Measurements from ENCODE around the gene PRPF18.

The PRPF18 gene

GRCh38 chr10:13644866-13645265 is 58.1 kb downstream of the PRPF18 start:
- Histone ChIP-seq H3K9me3 (replicated peaks; ENCODE audit: insufficient read depth, low read length) (no peaks in the 10 kb centered on the region), H3K4me1 (ENCODE audit: low read length) (no peaks in the 10 kb centered on the region), H3K4me2 (ENCODE audit: low read depth, low read length) (no peak overlapping the region), H3K9ac (ENCODE audit: low read length) (no peak overlapping the region), H2AFZ (ENCODE audit: low read length) (no peak overlapping the region), H3K27ac (ENCODE audit: low read length) (no peak overlapping the region), H3K9me2 (replicated peaks; ENCODE audit: insufficient read depth, low read length) (no peaks in the 10 kb centered on the region), H4K20me1 (ENCODE audit: insufficient read depth, low read length) (no peaks in the 10 kb centered on the region), H3K27me3 (replicated peaks; ENCODE audit: insufficient read depth, low read length) (no peaks in the 10 kb centered on the region), H3K4me3 (ENCODE audit: low read length) (no peak overlapping the region), H3K79me2 (ENCODE audit: low read length) (no peaks in the 10 kb centered on the region), H3F3A (ENCODE audit: insufficient read depth, low read length) (no peaks in the 10 kb centered on the region), H3K36me3 (replicated peaks; ENCODE audit: insufficient read depth, low read length) (no peaks in the 10 kb centered on the region)
- no peak for TF ChIP-seq EZH2phosphoT487 (IDR thresholded peaks at IDR 0.05; ENCODE audit: low read length)
- TF ChIP-seq EZH2 (optimal IDR thresholded peaks at IDR 0.05; ENCODE audit: low read depth, low read length): no peak
- no peak for TF ChIP-seq CTCF (IDR thresholded peaks at IDR 0.05; ENCODE audit: low read length)
- no peak for DNase-seq

- DNase-seq: no peak
- H3K4me3 ChIP-seq (ENCODE audit: low read length): no peak overlapping the region
- H3K9me2 ChIP-seq (replicated peaks; ENCODE audit: insufficient read depth, low read length): no peaks in the 10 kb centered on the region
- no peaks in the 10 kb centered on the region for H3K9me3 ChIP-seq (replicated peaks; ENCODE audit: insufficient read depth, low read length)
- H3K27me3 ChIP-seq (replicated peaks; ENCODE audit: insufficient read depth, low read length): no peaks in the 10 kb centered on the region
- H3K27ac ChIP-seq (ENCODE audit: low read length): no peak overlapping the region
- H3K9ac ChIP-seq (ENCODE audit: low read length): no peak overlapping the region
- H2AFZ ChIP-seq (ENCODE audit: low read length): no peak overlapping the region
- TF ChIP-seq EZH2 (optimal IDR thresholded peaks at IDR 0.05; ENCODE audit: low read depth, low read length): no peak
- no peak for TF ChIP-seq EZH2phosphoT487 (IDR thresholded peaks at IDR 0.05; ENCODE audit: low read length)
- no peak for TF ChIP-seq CTCF (IDR thresholded peaks at IDR 0.05; ENCODE audit: low read length)
- no peaks in the 10 kb centered on the region for H3K4me1 ChIP-seq (ENCODE audit: low read length)
- no peaks in the 10 kb centered on the region for H4K20me1 ChIP-seq (ENCODE audit: insufficient read depth, low read length)
- no peaks in the 10 kb centered on the region for H3K79me2 ChIP-seq (ENCODE audit: low read length)
- H3F3A ChIP-seq (ENCODE audit: insufficient read depth, low read length): no peaks in the 10 kb centered on the region
- H3K4me2 ChIP-seq (ENCODE audit: low read depth, low read length): no peak overlapping the region
- no peaks in the 10 kb centered on the region for H3K36me3 ChIP-seq (replicated peaks; ENCODE audit: insufficient read depth, low read length)
Observed at GRCh38 chr10:13648425-13648824, 61.7 kb downstream of the PRPF18 start.

GRCh38 chr10:13649844-13650520 is 63.2 kb downstream of the PRPF18 start:
- no peak overlapping the region for H3K9ac ChIP-seq (ENCODE audit: low read length)
- H4K20me1 ChIP-seq (ENCODE audit: insufficient read depth, low read length): no peaks in the 10 kb centered on the region
- H3K4me1 ChIP-seq (ENCODE audit: low read length): no peaks in the 10 kb centered on the region
- no peaks in the 10 kb centered on the region for H3K79me2 ChIP-seq (ENCODE audit: low read length)
- H2AFZ ChIP-seq (ENCODE audit: low read length): no peak overlapping the region
- H3K4me3 ChIP-seq (ENCODE audit: low read length): no peak overlapping the region
- no peaks in the 10 kb centered on the region for H3K36me3 ChIP-seq (replicated peaks; ENCODE audit: insufficient read depth, low read length)
- TF ChIP-seq CTCF (IDR thresholded peaks at IDR 0.05; ENCODE audit: low read length) (no peak), EZH2 (optimal IDR thresholded peaks at IDR 0.05; ENCODE audit: low read depth, low read length) (no peak), EZH2phosphoT487 (IDR thresholded peaks at IDR 0.05; ENCODE audit: low read length) (no peak)
- no peak for DNase-seq
- H3F3A ChIP-seq (ENCODE audit: insufficient read depth, low read length): no peaks in the 10 kb centered on the region
- no peaks in the 10 kb centered on the region for H3K27me3 ChIP-seq (replicated peaks; ENCODE audit: insufficient read depth, low read length)
- no peaks in the 10 kb centered on the region for H3K9me3 ChIP-seq (replicated peaks; ENCODE audit: insufficient read depth, low read length)
- no peak overlapping the region for H3K27ac ChIP-seq (ENCODE audit: low read length)
- no peaks in the 10 kb centered on the region for H3K9me2 ChIP-seq (replicated peaks; ENCODE audit: insufficient read depth, low read length)
- no peak overlapping the region for H3K4me2 ChIP-seq (ENCODE audit: low read depth, low read length)
